Measurements from ENCODE around the gene HADHB.
"Not testable (repeated sequence)": the region's sequence is repeated elsewhere in the genome, so short reads cannot be mapped to it uniquely, and the experiment has no call there.

The HADHB gene

DNA sequence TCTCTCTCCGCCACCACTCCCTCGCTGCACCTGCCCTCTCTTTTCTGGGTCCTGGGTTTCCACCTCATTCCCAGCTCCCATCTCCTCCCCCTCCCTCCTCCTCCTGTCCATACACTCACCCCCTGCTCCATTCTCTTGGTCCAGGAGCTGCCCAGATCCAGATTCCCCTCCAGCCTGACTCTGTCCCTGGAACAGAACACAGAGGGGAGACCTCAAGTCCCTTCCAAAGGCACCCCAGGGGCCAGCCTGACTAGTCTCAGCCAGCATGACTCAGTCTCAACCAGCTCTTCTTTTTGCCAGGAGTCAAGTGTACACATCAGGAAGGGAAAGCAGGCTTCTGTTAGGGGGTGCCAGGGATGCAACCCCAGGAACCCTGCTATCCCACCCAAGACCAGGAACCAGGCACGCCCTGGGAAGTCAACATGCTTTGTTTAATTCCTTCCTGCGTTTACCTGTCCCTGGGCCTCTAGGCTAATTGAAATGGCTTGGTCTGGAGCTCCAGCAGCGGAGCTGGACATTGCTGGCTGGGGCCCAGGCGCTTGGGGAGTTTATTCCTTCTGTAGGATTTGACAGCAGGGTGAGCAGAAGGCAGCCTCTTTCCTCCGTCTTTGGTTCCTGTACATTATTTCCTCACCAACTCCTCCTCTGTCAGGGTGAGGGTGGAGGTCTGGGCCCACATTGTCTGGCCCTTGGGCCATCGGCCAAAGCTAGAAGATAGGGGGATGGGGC lies 72.8 kb downstream of the HADHB start:
- intact Hi-C loops (cut with DNase I): no loop called here
- no peak for DNase-seq

DNA sequence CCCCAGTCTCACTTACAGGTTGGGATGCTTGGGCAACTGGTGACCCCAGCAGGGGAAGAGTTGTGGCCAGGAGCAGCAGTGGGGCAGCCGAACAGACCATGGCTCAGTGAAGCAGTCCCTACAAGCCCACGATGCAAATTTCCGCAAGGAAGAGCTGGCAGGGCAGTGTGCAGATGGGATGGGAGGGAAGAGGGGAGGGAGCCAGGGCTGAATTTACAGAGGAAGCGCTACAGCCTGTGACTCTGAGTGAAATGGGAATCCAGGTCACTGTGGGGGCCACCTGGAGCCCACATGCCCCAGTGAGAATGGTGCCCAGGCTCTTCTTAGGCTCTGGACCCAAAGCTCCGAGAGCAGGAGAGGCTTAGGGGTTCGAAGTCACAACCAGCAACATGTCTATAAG lies 74.2 kb downstream of the HADHB start:
- no peak for DNase-seq
- intact Hi-C loops (cut with DNase I): no loop called here

DNA sequence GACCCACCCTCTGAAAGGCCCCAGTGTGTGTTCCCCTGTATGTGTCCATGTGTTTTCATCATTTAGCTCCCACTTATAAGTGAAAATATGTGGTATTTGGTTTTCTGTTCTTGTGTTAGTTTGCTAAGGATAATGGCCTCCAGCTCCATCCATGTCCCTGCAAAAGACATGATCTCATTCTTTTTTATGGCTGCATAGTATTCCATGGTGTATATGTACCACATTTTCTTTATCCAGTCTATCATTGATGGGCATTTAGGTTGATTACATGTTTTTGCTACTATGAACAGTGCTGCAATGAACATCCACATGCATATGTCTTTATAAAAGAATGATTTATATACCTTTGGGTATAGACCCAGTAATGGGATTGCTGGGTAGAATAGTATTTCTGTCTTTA lies 79.7 kb downstream of the HADHB start:
- intact Hi-C loops (cut with DNase I); DNase-seq: not testable (repeated sequence)

DNA sequence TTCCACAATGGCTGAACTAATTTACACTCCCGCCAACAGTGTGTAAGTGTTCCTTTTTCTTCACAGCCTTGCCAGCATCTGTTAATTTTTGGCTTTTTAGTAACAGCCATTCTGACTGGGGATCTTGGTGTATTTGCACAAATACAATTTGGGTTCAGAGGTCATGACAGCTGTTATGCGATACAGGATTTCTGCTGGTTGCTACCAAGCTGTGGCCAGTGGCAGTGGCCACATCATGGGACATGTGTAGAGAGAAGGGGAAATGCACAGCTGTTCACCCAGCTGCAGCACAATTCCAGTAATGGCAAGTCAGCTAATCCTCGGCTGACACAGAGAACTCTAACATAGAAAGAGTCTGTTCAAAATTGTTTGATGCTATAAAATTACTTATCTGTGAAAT lies 80.2 kb downstream of the HADHB start:
- intact Hi-C loops (cut with DNase I): no loop called here
- DNase-seq: no peak

DNA sequence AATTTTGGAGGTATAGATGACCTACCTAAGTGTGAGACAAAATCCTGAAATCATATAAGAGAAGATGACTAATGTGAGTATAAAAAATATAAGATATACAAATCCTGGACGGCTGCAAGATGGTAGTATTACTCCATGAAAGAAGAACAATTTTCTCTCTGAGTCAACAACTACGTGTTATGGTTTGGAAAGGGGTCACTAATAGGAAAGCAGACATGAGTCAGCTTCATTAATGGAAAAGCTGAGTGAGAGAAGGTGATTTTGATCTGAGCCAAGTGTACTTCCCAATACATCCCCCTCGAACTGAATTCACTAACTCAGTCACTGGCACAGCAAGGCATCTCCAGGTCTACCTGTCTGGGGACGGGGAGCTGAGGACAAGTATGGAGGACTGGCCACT lies 81.1 kb downstream of the HADHB start:
- DNase-seq: no peak
- intact Hi-C loops (cut with DNase I): no loop called here

DNA sequence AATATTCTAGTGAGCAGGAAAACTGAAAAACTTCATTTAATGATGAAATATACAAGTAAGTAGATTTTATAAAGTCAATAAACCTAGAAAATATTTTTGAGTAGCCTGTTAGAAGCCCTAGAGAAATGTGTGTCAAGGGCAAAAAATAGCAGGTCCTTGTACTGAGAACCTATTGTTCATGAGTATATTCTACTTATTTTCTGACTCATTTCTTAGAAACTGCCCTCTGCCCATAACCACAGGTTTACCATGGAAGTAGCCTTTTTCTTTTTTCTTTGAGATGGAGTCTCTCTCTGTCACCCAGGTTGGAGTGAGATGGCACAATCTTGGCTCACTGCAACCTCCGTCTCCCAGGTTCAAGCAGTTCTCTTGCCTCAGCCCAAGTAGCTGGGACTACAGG lies 81.8 kb downstream of the HADHB start:
- intact Hi-C loops (cut with DNase I): no loop called here

DNA sequence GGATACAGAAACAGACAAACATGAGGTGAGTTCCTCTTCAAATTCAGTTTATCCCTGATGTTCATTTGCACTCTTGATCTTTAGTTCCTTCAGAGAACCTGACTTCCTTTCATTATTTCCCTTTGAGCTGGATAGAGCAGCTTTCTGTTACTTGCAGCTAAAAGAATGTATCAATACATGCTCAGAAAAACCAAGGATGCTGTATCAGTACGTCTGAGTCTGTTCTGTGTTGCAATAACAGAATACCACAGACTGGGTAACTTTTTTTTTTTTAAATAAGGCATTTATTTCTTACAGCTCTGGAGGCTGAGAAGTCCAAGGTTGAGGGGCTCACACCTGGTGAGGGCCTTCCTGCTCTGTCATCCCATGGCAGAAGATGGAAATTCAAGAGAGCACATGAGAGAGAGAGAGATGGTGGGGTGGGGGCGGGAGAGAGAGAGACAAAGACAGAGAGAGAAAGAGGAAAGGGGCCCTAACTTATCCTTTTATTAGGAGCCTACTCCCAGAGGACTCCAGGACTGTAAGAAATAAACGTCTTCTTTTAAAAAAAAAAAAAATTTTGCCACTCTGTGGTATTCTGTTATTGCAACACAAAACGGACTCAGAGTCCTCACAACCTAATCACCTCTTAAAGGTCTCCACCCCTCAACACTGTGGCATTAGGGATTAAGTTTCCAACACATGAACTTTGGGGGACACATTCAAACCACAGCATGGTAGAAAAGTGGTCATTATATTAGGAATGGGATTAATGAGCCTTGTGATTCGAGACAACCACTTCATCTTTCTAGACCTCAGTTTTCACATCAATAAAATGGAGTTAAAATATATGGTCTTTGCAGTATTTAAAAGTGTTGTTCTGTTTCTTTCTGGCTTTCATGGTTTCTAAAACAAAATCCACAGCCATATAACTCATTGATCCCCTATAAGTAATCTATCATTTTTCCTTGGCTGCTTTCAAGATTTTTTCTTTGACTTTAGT lies 82.8 kb downstream of the HADHB start:
- intact Hi-C loops (cut with DNase I): no loop called here

More for the DNA sequence above, 81.8 kb downstream of the HADHB start:
- no peak for DNase-seq

DNA sequence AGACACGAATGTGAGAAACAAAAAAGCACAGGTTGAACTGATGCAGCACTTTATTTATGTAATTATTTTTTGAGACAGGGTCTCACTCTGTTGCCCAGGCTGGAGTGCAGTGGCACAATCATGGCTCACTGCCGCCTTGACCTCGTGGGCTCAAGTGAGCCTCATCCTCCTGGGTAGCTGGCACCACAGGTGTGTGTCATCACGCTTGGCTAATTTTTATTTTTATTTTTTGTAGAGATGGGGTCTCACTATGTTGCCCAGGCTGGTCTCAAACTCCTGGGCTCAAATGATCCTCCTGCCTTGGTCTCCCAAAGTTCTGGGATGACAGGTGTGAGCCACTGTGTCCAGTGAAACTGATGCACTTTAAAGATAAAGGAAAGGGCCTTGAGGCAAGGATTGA lies 84.3 kb downstream of the HADHB start:
- intact Hi-C loops (cut with DNase I); DNase-seq: not testable (repeated sequence)

More for the DNA sequence above, 82.8 kb downstream of the HADHB start:
- no peak for DNase-seq

DNA sequence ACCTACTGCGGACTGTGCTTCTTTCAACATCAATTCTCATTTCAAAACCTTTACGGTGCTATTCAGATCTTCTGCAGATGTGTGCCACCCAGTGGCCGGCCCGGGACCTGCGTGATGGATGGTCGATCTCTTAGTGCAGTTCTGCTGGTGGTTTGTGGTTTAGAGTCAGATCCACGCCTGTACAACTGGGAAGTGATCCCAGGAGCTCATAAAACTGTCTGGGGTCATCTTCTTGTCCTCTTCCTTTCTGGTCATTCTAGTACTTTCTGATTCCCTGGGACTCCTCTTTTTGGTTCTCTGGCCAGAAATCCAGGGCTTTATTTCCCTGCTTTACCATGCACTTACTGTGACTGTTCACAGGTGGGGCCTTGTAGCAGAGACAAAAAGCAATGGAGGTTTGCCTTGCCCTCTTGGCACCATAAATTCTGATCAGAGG lies 85.4 kb downstream of the HADHB start:
- peak; percentile 83 to 96 (median 90) for DNase-seq
- intact Hi-C loops (cut with DNase I): no loop called here

DNA sequence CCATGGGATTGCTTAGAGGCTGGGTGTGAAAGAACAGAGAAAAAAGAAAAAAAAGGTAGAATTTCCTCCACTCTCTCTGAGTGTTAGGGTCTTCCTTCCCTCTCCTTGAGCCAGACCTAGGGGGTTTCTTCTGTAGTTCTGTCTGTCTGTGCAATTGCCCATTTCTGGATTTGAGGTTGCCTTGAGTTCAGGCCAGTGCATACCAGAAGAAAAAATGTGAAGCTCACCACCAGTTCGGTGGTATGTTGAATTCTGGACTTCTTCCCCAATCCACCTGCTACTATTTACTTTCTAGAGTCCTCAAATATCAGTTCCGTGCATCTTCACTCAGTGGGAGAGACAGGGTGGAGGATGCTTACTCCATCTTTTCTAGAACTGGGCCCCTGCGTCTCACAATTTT lies 85.9 kb downstream of the HADHB start:
- DNase-seq: no peak
- intact Hi-C loops (cut with DNase I): no loop called here

DNA sequence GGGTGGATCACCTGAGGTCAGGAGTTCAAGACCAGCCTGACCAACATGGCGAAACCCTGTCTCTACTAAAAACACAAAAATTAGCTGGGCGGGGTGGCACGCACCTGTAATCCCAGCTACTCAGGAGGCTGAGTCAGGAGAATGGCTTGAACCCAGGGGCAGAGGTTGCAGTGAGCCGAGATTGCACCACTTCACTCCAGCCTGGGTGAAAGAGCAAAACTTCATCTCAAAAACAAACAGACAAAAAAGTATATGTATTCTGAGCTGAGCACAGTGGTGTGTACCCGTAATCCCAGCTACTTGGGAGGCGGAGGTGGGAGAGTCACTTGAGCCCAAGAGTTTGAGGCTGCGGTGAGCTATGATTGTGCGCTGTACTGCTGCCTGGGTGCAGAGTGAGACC lies 86.6 kb downstream of the HADHB start:
- intact Hi-C loops (cut with DNase I): not testable (repeated sequence)
- peak in 1 of 42 donors; percentile 9 for DNase-seq

DNA sequence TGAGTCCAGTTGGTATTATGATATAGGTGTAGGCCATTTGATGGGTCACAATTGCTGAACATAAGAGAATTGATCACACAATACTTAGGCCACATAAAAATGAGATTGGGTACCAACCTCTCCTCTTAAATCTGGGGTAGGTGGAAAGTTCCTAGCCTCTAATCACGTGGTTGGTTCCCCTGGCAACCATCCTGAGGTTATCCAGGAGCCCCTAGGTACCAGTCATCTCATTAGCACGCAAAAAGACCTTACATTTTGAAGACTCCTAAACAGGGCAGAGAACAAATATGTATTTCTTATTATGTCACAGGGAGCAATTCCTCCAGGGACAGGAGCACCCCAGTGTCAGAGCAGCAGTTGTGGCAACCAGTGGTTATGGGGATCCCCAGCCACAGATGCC lies 88.6 kb downstream of the HADHB start:
- intact Hi-C loops (cut with DNase I): no loop called here
- DNase-seq: no peak

DNA sequence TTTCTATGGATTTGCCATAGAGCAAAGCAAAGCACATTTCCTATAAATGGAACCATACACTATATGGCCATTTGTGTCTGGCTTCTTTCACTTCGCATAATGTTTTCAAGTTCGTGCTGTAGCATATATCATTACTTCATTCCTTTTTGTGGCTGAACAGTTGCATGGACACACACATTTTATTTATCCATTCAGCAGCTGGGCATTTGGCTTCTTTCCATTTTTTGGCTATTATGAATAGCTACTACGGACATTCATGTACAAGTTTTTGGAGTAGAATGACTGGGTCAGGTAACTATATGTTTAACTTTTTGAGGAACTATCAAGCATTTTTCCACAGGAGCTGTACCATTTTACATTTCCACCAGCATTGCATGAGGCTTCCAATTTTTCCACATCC lies 90.5 kb downstream of the HADHB start:
- DNase-seq: no peak
- intact Hi-C loops (cut with DNase I): no loop called here

DNA sequence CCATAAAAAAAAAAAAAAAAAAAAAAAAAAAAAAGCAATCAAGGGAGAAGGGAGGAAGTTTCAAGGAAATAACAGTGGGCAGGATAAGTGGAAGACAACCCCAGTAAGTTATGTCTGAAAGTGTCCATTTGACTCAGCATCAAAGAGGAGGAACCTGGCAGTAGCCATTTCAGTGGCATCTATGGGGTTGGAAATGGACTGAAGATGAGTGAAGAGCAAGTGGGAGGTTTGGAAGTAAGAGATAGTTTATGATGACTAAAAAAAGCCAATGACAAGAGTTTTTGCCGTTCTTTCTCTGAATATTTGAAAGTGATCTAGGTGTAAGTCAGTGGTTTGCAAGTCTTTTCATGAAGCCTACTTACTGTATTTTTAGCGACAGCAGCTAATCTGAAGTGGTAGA lies 92.0 kb downstream of the HADHB start:
- intact Hi-C loops (cut with DNase I): no loop called here
- DNase-seq: no peak

DNA sequence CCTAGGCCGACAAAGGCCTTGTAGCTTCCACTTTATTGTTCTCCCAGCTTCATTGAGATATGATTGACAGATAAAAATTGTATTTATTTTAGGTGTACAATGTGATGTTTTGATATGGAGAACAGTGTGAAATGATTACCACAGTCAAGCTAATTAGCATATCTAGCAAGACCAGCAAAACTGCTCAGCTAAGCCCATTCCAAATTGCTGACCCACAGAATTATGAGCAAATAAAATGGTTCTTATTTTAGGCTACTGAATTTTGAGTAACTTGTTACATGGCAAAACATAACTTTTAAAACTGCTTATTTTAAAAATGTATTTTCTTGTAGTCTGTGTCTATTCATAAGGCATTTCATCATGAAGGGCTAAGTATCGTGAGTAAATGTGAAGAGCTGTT lies 92.6 kb downstream of the HADHB start:
- intact Hi-C loops (cut with DNase I): no loop called here
- DNase-seq: no peak

All from head of caudate nucleus (tissue), 42 donors.